HG03025 (cell line): ENCODE results near the gene TTC23.
"Not testable (repeated sequence)": the region's sequence is repeated elsewhere in the genome, so short reads cannot be mapped to it uniquely, and the experiment has no call there.

Experiments
- ATAC-seq: cut with Tn5 transposase; IDR thresholded peaks from one replicate; pipeline ENCODE4 v1.9.1; 2021; ENCODE audit warnings: mild to moderate bottlenecking, moderate library complexity; ENCODE audit not compliant: unreplicated experiment, low FRiP score

Gene TTC23

DNA sequence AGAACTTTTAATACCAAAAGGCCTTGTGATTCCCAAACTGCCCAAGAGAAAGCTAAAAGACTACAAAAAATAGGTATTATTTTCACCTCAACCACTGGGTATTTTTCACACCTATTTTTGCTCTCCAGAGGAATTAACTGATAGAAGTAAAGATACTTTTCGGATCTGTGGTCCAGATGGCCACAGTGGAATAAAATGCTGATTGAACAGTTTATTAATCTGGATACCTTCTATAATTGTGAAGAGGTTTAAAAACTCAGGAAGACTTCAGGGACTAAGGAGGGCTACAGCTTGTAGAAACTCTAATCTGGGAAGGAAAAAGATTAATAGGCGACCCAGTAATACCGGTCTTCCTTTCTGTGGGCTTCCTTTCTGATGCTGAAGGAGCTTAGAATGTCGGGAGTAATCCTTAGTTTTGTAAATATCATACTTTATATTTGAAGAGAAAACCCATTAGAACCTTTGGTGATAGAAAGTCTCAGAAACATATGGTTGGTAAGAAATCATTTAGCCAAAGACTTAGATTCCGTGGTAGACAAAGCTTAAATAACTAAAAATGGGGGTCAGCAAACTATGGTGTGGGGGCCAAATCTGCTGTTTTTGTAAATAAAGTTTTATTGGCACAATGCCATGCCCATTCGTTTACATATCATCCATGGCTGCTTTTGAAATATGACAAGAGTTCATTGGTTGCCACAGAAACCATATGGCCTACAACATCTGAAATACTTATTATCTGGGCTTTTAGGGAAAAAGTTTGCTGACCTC, 47.8 kb downstream of the TTC23 start:
- ATAC-seq: no peak

DNA sequence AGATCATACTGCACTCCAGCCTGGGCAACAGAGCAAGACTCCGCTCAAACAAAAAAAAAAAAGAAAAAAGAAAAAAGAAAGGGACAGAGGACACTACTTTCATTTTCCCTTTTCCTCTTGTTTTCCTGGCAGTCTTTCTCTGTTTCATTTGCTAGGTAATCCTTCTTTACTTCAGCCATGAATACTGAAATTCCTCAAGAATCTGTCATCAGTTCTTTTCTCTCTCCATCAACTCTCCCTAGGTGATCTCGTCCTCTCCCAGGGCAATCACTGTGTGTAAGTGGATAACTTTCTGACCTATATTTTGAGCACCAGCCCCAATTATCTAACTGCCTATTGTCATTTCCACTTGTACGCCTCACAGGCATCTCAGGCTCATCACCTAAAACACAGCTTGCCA, 51.5 kb downstream of the TTC23 start:
- ATAC-seq: no peak

DNA sequence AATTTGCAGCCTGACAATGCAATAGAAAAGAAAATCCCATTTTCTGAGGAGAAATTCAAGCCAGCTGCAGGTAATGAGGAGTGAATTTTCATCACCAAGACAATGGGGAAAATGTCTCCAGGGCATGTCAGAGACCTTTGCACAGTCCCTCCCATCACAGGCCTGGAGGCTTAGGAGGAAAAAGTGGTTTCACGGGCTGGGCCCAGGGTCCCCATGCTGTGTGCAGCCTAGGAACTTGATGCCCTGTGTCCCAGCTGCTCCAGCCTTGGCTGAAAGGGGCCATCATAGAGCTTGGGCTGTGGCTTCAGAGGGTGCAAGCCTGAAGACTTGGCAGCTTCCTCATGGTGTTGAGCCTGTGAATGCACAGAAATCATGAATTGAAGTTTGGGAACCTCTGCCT, 57.2 kb downstream of the TTC23 start:
- ATAC-seq: not testable (repeated sequence)

DNA sequence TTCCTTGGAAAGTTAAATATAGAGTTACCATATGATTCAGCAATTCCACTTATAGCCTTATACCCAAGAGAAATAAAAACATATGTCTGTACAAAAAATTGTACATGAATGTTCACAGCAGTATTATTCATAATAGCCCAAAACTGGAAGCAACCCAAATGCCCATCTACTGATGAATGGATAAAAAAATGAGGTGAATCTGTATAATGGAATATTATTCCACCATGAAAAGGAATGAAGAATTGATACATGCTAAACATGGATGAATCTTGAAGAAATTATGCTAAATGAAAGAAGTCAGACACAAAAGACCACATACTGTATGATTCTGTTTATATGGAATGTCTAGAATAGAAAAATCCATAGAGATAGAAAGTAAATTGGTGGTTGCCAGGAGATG, 61.4 kb downstream of the TTC23 start:
- no peak for ATAC-seq

DNA sequence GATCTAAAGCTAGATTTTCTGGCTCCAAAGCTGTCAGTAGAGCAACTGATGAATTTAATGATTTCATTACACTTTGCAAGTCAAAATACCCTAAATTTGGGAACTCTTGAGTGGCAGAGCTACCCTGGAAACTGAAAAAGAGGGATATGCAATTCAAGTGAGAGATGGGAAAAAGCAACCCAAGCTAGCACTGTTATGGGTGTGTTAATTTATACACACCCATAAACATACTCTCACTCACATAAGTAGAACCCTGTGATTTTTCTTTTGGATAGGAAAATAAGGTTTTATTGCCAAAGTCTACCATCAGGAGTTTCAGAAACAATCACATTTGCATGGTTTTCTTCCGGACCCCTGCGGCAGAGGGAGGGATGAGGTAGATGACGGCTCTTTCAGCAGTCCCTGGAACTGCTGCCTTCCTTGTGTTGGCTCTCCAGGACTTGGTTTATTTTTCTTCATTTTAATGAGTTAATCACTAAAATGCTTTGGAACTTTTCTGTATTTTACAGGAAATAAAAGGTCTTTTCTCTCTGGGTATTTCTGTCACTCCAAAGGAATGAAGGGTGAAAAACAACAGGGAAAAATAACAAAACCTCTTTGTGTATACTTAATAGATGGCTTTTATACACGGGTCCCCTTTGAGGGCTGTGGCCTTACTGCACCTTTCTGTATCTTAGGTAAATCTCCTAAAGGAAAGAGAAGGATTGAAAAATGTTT, 63.8 kb downstream of the TTC23 start:
- no peak for ATAC-seq

DNA sequence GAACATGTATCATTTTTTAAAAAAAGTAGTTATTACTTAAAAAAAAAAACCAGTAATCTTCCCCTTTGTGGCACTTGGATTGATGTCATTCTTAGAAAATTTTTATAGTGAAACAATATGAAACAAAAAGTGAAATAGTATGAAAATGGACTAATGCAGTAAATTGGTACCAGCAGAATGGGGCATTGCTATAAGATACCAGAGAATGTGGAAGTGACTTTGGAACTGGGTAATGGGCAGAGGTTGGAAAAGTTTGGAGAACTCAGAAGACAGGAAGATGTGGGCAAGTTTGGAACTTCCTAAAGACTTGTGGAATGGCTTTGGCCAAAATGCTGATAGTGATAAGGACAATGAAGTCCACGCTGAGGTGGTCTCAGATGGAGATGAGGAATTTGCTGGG, 66.6 kb downstream of the TTC23 start:
- ATAC-seq: no peak

DNA sequence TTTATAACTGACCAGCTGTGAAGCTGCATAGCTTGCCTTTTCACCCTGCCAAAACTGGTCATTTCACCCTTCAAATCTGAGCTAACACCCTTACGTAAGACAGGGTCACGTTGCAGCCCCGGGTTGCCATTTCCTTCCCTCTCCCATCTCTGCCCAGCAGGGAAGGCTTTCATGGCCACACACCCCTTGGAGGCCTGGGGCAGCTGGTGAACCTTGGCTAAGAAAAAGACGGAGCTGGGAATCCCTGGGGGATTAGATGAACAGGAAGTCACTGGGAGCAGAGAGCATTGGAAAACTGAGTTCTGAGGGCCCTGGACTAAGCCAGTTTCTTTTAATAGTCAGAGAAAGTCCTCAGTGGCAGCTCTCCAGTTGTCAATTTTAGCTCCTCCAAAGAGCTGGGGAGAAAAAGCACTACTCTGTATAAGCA, 67.8 kb downstream of the TTC23 start:
- no peak for ATAC-seq

DNA sequence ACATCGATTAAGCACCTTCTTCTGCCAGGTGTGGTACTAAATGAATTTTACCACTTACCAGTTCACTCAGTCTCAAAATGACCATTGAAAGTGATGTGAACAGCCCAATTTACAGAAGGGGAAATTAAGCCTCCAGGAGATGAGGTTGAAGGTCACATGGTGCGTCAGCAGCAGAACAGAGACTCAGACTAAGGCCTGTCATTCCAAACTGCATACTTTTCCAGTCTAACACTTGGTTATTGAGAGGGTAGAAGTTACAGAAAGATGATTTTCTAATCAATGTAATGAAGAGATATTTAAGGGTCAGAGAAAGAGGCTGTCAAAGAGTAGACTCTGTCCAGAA, 68.4 kb downstream of the TTC23 start:
- ATAC-seq: no peak

DNA sequence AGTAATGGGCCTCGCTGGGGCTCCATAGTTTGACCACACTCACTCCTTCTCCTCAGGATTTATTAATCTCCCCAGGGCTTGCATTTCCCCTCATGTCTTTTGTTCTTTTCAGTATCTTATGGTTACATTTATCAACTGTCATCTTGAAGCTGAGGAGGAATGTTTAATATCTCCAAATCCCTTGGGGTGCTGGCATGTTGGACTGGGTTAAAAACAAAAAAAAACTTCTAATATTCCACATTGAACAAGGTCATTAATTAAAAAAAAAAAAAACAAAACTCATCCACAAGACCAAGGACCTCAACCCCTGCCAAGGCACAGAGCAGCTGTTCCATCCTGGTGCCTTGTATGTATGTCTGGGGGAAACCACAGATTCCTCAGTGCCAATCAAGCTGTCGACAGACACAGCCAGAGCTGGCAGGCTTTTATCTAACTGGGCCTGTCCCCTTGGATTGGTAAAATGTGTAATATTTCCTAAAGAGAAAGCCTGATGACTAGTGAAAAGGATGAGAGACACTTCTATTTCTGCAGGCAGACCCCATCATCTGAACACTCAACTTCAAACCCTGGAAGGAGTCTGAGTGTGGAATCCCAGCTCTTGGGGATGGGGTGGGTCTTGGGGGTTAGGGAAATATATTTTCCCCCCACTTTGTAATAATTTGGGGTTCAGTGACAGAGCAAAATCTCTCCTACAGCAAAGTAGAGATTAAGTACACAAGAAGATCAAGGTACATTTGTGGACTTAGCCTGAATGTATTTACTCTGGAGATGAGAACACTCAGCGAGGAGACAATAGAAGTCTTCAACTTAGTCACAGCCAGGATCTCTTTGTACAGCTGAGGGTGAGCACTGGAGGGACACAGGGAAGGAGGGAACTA, 69.1 kb downstream of the TTC23 start:
- no peak for ATAC-seq

DNA sequence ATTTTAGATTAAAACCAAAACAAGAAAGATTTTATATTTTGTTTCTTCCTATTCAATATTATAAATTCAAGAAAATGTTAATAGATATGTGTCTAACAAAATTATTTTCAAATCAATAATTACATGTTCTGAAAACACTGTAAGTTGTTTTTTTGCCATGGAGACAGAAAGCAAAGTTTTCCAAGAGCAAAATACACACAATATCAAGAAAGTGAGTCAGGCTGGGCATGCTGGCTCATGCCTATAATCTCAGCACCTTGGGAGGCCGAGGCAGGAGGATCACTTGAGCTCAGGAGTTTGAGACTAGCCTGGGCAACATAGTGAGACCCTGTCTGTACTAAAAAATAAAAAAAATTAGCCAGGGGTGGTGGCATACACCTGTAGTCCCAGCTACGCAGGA, 71.7 kb downstream of the TTC23 start:
- no peak for ATAC-seq

DNA sequence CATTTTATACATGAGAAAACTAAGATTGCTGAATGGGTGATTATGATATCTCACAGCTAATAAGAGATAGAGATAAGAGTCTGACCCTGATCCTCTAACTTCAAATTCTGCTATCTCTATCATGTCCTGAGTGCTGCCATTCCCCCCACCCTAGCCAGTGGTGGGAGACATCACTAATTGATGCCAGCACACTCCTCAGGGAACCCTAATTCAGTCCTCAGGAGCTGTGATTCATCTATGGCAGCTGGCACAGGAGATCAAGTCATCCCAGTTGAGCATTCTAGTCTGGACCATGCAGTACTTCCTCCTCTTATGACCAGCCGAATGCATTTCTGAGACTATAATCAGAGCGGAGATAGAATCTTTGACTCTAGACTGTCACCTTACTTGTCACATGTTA, 72.6 kb downstream of the TTC23 start:
- no peak for ATAC-seq

DNA sequence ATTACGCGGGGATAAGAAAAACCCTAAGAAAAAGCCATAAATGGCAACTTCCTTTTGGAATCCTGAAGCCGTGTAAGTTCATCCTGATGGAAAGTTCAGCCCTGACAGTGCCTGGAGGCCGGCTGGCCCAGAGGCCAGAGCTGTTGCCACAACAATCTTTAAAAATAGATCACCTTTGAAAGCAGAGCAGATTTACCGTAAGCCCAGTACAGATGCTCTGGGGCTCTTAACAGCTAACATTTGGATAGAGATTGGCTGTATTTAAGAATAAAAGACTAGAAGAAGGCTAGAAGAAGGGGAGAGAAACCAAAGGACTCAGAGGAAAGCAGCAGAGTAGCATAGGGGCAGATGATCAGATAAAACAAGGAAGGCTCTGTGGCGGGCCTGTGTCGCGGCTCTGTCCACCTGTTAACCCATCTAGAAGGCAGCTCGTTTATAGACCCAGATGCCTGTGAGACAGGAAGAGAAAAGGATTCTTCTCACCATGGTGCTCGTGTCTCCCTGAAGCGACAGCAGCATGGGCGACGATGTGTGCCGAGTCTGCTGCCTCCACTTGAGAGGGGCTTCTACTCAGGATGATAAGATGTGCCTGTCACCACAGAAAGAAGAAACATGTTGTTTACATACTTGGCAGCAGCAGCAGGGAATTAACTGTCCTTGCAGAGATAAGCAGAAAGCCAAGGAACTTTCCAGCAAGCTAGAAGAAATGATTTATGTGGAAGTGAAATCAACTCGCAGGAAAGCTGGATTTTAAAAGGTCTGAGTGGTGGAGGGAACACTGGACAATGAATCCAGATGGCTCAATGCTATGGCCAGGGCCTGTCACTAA, 74.6 kb downstream of the TTC23 start:
- ATAC-seq: no peak

DNA sequence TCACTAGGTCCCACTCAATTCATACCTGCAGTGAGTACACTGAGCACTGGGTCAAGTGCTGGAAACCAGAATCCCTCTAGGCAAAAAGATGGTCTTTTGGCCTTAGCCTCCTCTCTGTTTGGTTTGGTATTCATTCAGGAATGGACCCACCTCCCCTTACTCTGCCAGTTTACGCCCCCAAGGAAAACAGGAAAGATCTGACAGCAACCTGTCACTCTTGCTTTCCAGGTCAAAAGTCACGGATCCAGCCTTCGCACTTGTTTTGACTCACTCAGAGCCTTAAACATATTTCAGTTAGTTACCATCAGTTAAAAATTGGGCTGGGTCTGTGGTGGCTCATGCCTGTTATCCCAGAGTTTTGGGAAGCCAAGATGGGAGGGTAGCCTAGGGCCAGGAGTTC, 76.4 kb downstream of the TTC23 start:
- ATAC-seq: no peak

DNA sequence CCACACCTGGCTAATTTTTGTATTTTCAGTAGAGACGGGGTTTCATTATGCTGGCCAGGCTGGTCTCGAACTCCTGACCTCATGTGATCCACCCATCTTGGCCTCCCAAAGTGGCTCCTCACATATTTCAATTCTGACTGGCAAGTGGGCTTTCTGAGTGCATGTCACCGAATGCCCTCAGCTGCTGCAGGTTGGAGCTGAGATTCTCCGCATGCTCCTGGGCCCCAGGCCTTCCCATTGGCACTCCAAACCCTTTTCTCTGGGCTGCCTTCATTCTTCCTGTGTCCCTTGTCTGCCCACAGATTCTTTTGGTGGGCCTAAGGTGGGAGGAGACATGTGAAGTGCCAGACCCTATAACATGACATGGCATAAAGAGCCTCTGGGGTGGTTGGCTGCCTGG, 77.2 kb downstream of the TTC23 start:
- no peak for ATAC-seq

DNA sequence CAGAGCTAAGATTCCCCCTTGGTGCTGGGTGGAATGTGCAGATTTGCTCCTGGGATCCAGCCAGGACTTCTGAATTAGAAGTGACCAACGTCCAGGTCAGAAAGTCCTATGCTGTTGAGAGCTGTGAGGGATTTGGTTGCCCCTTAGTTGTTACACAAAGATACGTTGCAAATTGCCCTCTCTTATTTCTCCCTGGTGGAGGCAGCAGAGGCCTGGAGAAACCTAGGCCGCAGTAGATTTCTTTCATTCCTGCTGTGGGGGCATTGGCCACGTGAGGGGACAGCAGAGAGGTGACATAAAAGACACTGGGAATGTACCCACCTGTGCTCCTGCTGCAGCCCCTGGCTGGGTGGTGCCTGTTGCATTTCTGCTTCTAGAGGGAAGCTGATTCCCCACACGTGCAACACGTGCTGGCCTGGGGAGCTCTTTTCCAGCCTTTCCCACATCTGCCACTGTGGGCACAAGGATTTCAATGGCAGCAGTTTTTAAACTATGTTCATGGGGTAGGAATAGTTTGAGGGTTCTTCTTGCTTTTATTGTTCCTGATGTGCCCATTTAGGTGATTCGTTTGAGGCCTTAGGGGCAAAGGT, 78.8 kb downstream of the TTC23 start:
- no peak for ATAC-seq

DNA sequence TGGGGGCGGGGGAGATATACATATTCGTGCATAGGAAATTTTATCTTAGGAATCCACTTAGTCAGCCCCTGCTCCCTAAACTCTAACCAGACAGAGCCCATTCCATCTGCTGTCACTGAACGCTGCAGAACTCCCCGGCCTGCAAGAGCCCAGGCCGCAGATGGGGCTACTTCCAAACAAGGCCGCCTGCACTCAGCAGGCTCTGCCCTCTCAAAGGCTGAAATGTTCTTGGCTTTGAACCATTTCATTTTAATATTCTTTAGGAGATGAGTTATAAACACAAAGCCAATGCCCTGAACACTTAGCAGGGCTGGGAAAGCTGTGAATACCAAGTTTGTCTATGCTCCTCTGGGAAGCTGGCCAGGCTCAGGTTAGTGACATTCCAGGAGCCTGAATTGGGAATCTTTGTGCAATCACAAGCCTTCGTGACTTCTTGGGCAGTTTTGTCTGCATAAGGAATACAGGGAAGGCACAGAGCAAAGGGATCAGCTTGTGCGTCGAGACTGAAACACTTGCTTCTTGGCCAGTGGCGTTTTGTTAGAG, 79.5 kb downstream of the TTC23 start:
- ATAC-seq: no peak

DNA sequence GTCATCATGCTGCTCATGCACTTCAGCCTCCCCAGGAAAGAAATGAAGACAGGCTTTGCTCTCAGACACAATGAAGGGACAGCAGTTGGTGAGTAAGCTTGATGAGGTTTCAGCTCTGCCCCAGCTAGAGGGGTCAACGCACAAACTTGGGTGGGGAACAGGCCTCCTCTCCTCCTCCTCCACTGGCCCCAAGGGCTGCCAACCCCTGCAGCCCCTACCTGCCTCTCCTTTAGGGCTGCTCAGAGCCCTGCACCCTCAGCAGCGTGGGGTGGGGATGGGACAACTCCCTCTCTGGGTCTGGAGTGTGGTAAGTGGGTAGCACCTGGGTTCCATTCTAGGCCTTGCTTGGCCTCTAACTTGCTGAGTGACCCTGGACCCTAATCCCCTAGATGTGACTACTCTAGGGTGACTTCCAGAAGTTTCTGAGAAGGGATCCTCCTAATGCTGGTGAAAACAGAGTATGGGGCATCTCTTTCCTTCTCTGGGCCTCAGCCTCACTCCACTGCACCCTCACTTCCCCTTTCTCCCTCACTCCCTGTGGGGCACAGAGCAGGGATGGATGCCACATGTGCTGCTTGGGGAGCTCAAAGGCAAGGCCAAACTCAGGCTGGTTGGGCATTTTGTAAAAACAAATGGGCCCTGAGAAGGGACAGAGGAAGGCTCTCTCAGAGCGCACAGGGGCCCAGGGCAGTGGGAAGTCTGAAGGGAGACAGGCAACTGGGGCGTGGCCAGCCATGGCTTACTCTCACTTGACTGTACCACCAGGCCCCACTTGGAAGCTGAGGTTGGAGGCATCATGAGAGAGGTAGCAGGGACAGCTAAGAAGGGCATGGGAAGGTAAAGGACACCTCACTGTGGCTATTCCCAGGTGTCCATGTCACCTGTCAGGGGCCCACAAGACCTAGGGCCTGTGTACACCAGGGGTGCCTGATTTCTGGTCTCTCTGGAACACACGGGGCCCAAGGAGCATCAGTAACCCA, 80.5 kb downstream of the TTC23 start:
- ATAC-seq: no peak

DNA sequence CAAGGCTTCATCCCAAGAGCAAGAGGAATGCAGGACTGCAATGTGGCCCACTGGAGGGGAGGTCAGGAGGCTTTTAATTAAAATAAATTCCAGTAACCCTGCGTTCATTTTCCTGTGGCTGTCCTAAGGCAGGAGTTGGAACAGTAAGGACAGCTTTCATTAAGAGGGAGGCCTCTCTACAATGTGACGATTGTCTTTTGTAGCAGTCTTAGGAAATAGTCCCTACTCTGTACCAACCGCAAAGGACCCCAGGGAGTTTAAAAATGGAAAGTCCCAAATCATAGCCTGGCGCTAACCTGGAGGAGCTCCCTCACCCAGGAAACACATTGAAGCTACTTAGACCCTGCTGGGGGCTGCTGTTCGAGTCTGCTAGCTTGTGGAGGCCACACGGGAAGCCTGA, 81.7 kb downstream of the TTC23 start:
- no peak for ATAC-seq

DNA sequence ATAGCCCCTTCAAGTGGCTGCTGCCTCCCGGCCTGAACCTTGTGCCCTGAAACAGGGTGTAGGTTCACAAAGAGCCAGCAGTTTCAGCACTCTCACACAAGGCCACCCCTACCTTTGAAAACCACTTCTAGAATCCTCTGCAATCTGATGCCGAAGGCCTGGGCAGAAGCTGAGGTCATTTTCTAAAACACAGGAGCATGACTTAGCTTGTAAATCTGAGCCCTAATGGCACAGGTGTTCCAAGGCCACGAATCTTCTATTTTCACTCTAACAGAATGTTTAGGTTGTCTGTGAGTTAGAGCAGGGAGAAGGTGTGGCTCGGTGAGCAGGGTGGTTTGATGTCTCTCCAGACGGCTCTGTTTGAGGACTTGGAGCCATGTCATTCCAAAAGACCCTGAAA, 82.2 kb downstream of the TTC23 start:
- no peak for ATAC-seq
